ENCODE data around the gene AGAP1. TPM values are rescaled to one million over a fixed set of nuclear protein-coding genes. Genes with fewer than 3 reads are reported as not detected.

Gene AGAP1
- total and polyA plus RNA-seq, 2 donors from 2014 or later = 8.1 to 44.5 TPM

GRCh38 chr2:235911633-235912233, 417.9 kb downstream of the AGAP1 start:
- intact Hi-C loops (cut with DNase I) = no loop called here
- H3K9me3 ChIP-seq (ENCODE audit: control insufficient read depth in 2 of 3, insufficient read depth in 1 of 3, low read length in 3 of 3) = no peaks in the 10 kb centered on the region

DNA sequence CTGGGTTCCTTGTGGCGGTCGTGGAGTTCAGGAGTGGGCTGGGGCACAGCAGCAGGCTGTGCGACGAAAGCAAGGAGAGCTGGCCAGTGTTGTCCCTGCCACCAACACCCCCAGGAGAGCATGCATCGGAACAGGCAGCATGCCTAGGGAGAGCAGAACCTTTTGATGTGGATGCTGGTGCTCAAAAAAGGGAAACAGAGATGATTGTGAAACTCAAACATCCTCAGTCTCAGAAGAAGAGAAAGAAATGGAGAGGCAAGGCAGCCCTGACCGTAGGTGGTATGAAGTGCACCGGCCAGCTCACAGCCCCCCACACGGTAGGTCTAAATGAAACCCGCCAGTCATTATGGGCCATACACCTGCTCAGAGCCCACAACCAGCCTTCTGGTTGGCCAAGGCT, 420.9 kb downstream of the AGAP1 start:
- Histone ChIP-seq H3K36me3 (ENCODE audit: control insufficient read depth in 2 of 3, insufficient read depth in 3 of 3, low read length in 3 of 3) (peaks cover 0 to 3% (median 0%) of the 10 kb centered on the region in 3 donors), H3K4me3 (ENCODE audit: low read length in 3 of 3) (no peak overlapping the region), H3K27ac (ENCODE audit: low read depth in 2 of 2, low read length in 2 of 2) (no peak overlapping the region), H3K9ac (ENCODE audit: low read length in 3 of 3) (no peak overlapping the region), H3K9me3 (ENCODE audit: control insufficient read depth in 2 of 3, insufficient read depth in 1 of 3, low read length in 3 of 3) (no peaks in the 10 kb centered on the region), H3K4me1 (ENCODE audit: control insufficient read depth in 2 of 3, insufficient read depth in 2 of 3, low read depth in 1 of 3, low read length in 3 of 3) (no peaks in the 10 kb centered on the region), H3K27me3 (ENCODE audit: control insufficient read depth, insufficient read depth, low read length) (no peaks in the 10 kb centered on the region)
- TF ChIP-seq, protein P1, sequence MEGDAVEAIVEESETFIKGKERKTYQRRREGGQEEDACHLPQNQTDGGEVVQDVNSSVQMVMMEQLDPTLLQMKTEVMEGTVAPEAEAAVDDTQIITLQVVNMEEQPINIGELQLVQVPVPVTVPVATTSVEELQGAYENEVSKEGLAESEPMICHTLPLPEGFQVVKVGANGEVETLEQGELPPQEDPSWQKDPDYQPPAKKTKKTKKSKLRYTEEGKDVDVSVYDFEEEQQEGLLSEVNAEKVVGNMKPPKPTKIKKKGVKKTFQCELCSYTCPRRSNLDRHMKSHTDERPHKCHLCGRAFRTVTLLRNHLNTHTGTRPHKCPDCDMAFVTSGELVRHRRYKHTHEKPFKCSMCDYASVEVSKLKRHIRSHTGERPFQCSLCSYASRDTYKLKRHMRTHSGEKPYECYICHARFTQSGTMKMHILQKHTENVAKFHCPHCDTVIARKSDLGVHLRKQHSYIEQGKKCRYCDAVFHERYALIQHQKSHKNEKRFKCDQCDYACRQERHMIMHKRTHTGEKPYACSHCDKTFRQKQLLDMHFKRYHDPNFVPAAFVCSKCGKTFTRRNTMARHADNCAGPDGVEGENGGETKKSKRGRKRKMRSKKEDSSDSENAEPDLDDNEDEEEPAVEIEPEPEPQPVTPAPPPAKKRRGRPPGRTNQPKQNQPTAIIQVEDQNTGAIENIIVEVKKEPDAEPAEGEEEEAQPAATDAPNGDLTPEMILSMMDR (IDR thresholded peaks at IDR 0.05; ENCODE audit: borderline replicate concordance, extremely low read depth, insufficient read depth) = no peak
- intact Hi-C loops (cut with DNase I) = no loop called here
- DNase-seq = no peak
- FAIRE-seq = no peak

More at GRCh38 chr2:235911633-235912233, 417.9 kb downstream of the AGAP1 start:
- Histone ChIP-seq H3K36me3 (ENCODE audit: control insufficient read depth in 2 of 3, insufficient read depth in 3 of 3, low read length in 3 of 3) (peaks cover 0 to 12% (median 3%) of the 10 kb centered on the region in 3 donors), H3K9ac (ENCODE audit: low read length in 3 of 3) (no peak overlapping the region), H3K4me1 (ENCODE audit: control insufficient read depth in 2 of 3, insufficient read depth in 2 of 3, low read depth in 1 of 3, low read length in 3 of 3) (no peaks in the 10 kb centered on the region), H3K27ac (ENCODE audit: low read depth in 2 of 2, low read length in 2 of 2) (no peak overlapping the region), H3K4me3 (ENCODE audit: low read length in 3 of 3) (no peak overlapping the region), H3K27me3 (ENCODE audit: control insufficient read depth, insufficient read depth, low read length) (no peaks in the 10 kb centered on the region)
- FAIRE-seq (no peak), DNase-seq (no peak)
- TF ChIP-seq, protein P1 (IDR thresholded peaks at IDR 0.05; ENCODE audit: borderline replicate concordance, extremely low read depth, insufficient read depth) = no peak

GRCh38 chr2:235917506-235917905, 423.7 kb downstream of the AGAP1 start:
- no peaks in the 10 kb centered on the region for H3K27me3 ChIP-seq (ENCODE audit: control insufficient read depth, insufficient read depth, low read length)
- TF ChIP-seq, protein P1 (IDR thresholded peaks at IDR 0.05; ENCODE audit: borderline replicate concordance, extremely low read depth, insufficient read depth) = no peak
- H3K36me3 ChIP-seq (ENCODE audit: control insufficient read depth in 2 of 3, insufficient read depth in 3 of 3, low read length in 3 of 3) = peaks cover 0 to 3% (median 0%) of the 10 kb centered on the region in 3 donors
- H3K9me3 ChIP-seq (ENCODE audit: control insufficient read depth in 2 of 3, insufficient read depth in 1 of 3, low read length in 3 of 3) = no peaks in the 10 kb centered on the region
- no peak for FAIRE-seq
- intact Hi-C loops (cut with DNase I) = no loop called here
- H3K4me3 ChIP-seq (ENCODE audit: low read length in 3 of 3) = no peak overlapping the region
- no peaks in the 10 kb centered on the region for H3K4me1 ChIP-seq (ENCODE audit: control insufficient read depth in 2 of 3, insufficient read depth in 2 of 3, low read depth in 1 of 3, low read length in 3 of 3)
- H3K27ac ChIP-seq (ENCODE audit: low read depth in 2 of 2, low read length in 2 of 2) = no peak overlapping the region
- DNase-seq = peak in 4 of 5 donors; percentile 69 to 80 (median 75)
- H3K9ac ChIP-seq (ENCODE audit: low read length in 3 of 3) = no peak overlapping the region

All from kidney (tissue), 14 donors.